Endothelial cell of umbilical vein (primary cell): ENCODE data around the gene TYK2. TPM values are rescaled to one million over a fixed set of nuclear protein-coding genes. Genes with fewer than 3 reads are reported as not detected.

Experiments
- BruUV-seq: library from RNA; stranded (reverse); fragments of 400-500 nt; replicated peaks from 2 replicates; lab custom pipeline; 2021; lab: Mats Ljungman, UMichigan
- CTCF ChIA-PET: fragments of 300-600, 350-600 bp; sonication (Branson Sonifier 250); formaldehyde crosslinking; loops from one replicate; lab custom pipeline; 2021; ENCODE audit warnings: antibody characterized with exemption, inconsistent platforms; lab: Charles Lee
- POLR2A ChIA-PET: fragments of 300-600, 350-600 bp; sonication (Branson Sonifier 250); formaldehyde crosslinking; loops from one replicate; lab custom pipeline; 2021; ENCODE audit warnings: antibody characterized with exemption, inconsistent platforms; lab: Charles Lee
- DNase-seq: peaks from one replicate; pipeline ENCODE4 v3.0.0-alpha.2; 2011; ENCODE audit warnings: low read depth, low spot score
- FAIRE-seq: peaks from 2 replicates; lab custom pipeline; 2011; peaks lifted over from hg19 to GRCh38; lab: Jason Lieb, UNC
- H2AFZ ChIP-seq: 2 replicates; pipeline ENCODE4 v1.6.0; 2012; ENCODE audit warnings: low read depth, low read length, control low read depth, inconsistent platforms
- H3K27ac ChIP-seq: 2 replicates; pipeline ENCODE4 v1.5.1; 2011; ENCODE audit warnings: low read depth, mild to moderate bottlenecking, control low read depth, low read length, moderate library complexity; ENCODE audit not compliant: insufficient read depth
- H3K27me3 ChIP-seq, 2 experiments: 2 replicates each; pipeline versions ENCODE4 v1.6.0 to v1.6.1; 2011; ENCODE audit warnings: low read length in 2 of 2, mixed read lengths in 1 of 2; ENCODE audit not compliant: control insufficient read depth in 2 of 2, insufficient read depth in 2 of 2
- H3K36me3 ChIP-seq, 2 experiments: 2 replicates in 1 of 2; 3 replicates in 1 of 2; pipeline ENCODE4 v1.5.1; 2011; ENCODE audit warnings: low read length in 2 of 2, mild to moderate bottlenecking in 1 of 2, moderate library complexity in 1 of 2; ENCODE audit not compliant: control insufficient read depth in 2 of 2, insufficient read depth in 2 of 2; ENCODE audit errors: extremely low read depth in 1 of 2
- H3K4me1 ChIP-seq: 3 replicates; pipeline ENCODE4 v1.5.1; 2011; ENCODE audit warnings: mild to moderate bottlenecking, low read length; ENCODE audit not compliant: control insufficient read depth, insufficient read depth; ENCODE audit errors: extremely low read depth
- H3K4me2 ChIP-seq: 2 replicates; pipeline ENCODE4 v1.6.1; 2011; ENCODE audit warnings: low read length, control low read depth, mixed read lengths; ENCODE audit not compliant: insufficient read depth
- H3K4me3 ChIP-seq, 3 experiments: fragments of 200-600 bp in 1 of 3; sonication (generic), shearing (Covaris generic) in 1 of 3; replicated peaks in 1 of 3; 2 replicates each; pipeline ENCODE4 v1.5.1; 2011 to 2016; ENCODE audit warnings: control low read depth in 3 of 3, low read length in 3 of 3, mild to moderate bottlenecking in 2 of 3, inconsistent platforms in 1 of 3, low read depth in 1 of 3, moderate library complexity in 1 of 3; ENCODE audit not compliant: insufficient read depth in 1 of 3
- H3K79me2 ChIP-seq: 2 replicates; pipeline ENCODE4 v1.6.0; 2012; ENCODE audit warnings: low read length, inconsistent platforms; ENCODE audit not compliant: control insufficient read depth, insufficient read depth
- H3K9ac ChIP-seq: replicated peaks from 2 replicates; pipeline ENCODE3; 2011; ENCODE audit warnings: low read length, control low read depth; ENCODE audit not compliant: insufficient read depth; ENCODE audit errors: extremely low read depth
- H3K9me1 ChIP-seq: replicated peaks from 3 replicates; pipeline ENCODE4 v1.6.0; 2011; ENCODE audit warnings: mild to moderate bottlenecking, low read length; ENCODE audit not compliant: control insufficient read depth, insufficient read depth; ENCODE audit errors: extremely low read depth
- H3K9me3 ChIP-seq: replicated peaks from 2 replicates; pipeline ENCODE4 v1.5.1; 2012; ENCODE audit warnings: low read length, inconsistent platforms; ENCODE audit not compliant: control insufficient read depth, insufficient read depth
- H4K20me1 ChIP-seq: replicated peaks from 2 replicates; pipeline ENCODE3; 2011; ENCODE audit warnings: mild to moderate bottlenecking, low read length; ENCODE audit not compliant: control insufficient read depth, insufficient read depth; ENCODE audit errors: extremely low read depth
- EZH2 ChIP-seq: IDR thresholded peaks from 2 replicates; pipeline ENCODE4 v1.6.1; 2012; ENCODE audit warnings: borderline replicate concordance, low read depth, mild to moderate bottlenecking, moderate library complexity, low read length, inconsistent platforms; ENCODE audit not compliant: severe bottlenecking
- FOS ChIP-seq: IDR thresholded peaks from 2 replicates; pipeline ENCODE4 v1.6.1; 2011; ENCODE audit warnings: mild to moderate bottlenecking, low read length, moderate library complexity, borderline replicate concordance; ENCODE audit not compliant: insufficient read depth
- GATA2 ChIP-seq: IDR thresholded peaks from 2 replicates; pipeline ENCODE4 v1.7.0; 2011; ENCODE audit warnings: low read depth, mild to moderate bottlenecking, moderate library complexity, mixed read lengths, low read length; ENCODE audit not compliant: insufficient read length, insufficient read depth
- JUN ChIP-seq: IDR thresholded peaks from 2 replicates; pipeline ENCODE4 v1.6.1; 2011; ENCODE audit warnings: borderline replicate concordance, low read depth; ENCODE audit not compliant: insufficient read length, insufficient read depth
- MYC ChIP-seq: IDR thresholded peaks from one replicate; pipeline ENCODE4 v1.6.1; 2011; ENCODE audit warnings: mild to moderate bottlenecking, low read depth, low read length
- POLR2A ChIP-seq: IDR thresholded peaks from 2 replicates; pipeline ENCODE4 v1.6.1; 2012; ENCODE audit warnings: low read depth, mild to moderate bottlenecking, control low read depth, low read length
- POLR2AphosphoS5 ChIP-seq: IDR thresholded peaks from 2 replicates; pipeline ENCODE4 v1.6.1; 2012; ENCODE audit warnings: low read depth, mild to moderate bottlenecking, control low read depth, low read length, moderate library complexity; ENCODE audit not compliant: insufficient read depth
- dilution Hi-C: fragments of 300-500 bp; cut with MboI; formaldehyde crosslinking; loops from one replicate; pipeline ENCODE4 v1.15.0; 2019; ENCODE audit warnings: low sequenced_read_pairs; ENCODE audit not compliant: extremely low pct_ligation_motif_present
- intact Hi-C: fragments of 100-400 bp; cut with micrococcal nuclease; formaldehyde crosslinking; loops from one replicate; pipeline ENCODE4 v1.10.0; 2022
- polyA plus RNA-seq, 4 experiments: library from polyadenylated mRNA; depleted of rRNA in 3 of 4; stranded (reverse) in 3 of 4; unstranded in 1 of 4; fragments of >200 nt; gene quantifications; 2 replicates each; pipeline versions ENCODE4 v1.2.1 to v1.2.3, GENCODE V29; 2011 to 2012; ENCODE audit warnings: missing spikeins in 1 of 4
- total RNA-seq: library from RNA; stranded (reverse); gene quantifications from 2 replicates; pipeline ENCODE4 v1.2.3, GENCODE V29; 2021
- TF ChIP-seq, protein P1 (sequence below), 2 donors: IDR thresholded peaks; 1 replicate in 1 of 2; 2 replicates in 1 of 2; pipeline ENCODE4 v1.5.1; 2011; ENCODE audit warnings: low read length in 2 of 2, mild to moderate bottlenecking in 2 of 2, moderate library complexity in 2 of 2, control low read depth in 1 of 2, inconsistent platforms in 1 of 2, low read depth in 1 of 2; ENCODE audit not compliant: insufficient read depth in 1 of 2; ENCODE audit errors: extremely low read depth in 1 of 2
- TF ChIP-seq, protein P2 (sequence below): IDR thresholded peaks from 2 replicates; pipeline ENCODE4 v1.6.1; 2011; ENCODE audit not compliant: insufficient read depth, insufficient read length

Gene TYK2
- total and polyA plus RNA-seq, 2 donors (not counting 3 experiments of a cell fraction or from before 2014, with no cell fraction given), result 92.9 to 138 TPM

DNA sequence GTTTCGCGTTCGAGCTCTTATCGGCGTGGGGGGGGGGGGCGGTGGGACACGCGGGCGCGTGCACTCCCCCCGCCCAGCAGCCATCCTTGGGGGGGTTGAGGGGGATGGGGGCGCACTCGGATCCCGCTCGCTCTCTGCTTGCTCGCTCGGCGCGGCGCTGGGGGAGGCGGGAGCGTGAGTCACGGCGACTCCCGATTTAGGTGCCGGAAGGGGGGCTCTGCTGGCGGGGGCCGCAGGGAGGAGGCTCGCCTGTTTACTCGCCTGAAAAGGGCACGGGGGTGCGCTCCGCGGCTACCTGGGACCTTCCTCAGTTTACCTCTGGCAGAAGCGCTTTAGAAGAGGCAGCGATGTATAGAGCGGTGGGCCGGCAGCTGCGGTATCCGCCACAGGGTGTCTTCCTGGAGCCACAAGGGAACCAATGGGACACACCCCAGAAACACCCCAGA, 38.9 kb upstream of the TYK2 start:
- DNase-seq (no peak), FAIRE-seq (no peak)
- CTCF ChIA-PET, result interaction anchor here (1.1 kb wide), 1 partner anchor 13 kb away, joined by 4 read pairs; no protein-coding TSS in a partner anchor
- H3K27me3 ChIP-seq, result peaks cover 46 to 51% of the 10 kb centered on the region in 2 experiments
- H3K79me2 ChIP-seq, result no peaks in the 10 kb centered on the region
- H3K9me3 ChIP-seq, result no peaks in the 10 kb centered on the region
- no peak overlapping the region for H3K9ac ChIP-seq
- intact Hi-C loops, result loop anchor here (5.0 kb wide), 1 partner anchor 148 kb away; the partner anchor contains the start of genes CDKN2D and KRI1
- BruUV-seq, result no TSS peak
- POLR2A ChIA-PET, result no interaction called here
- H2AFZ ChIP-seq, result peak overlapping the region; percentile 8
- dilution Hi-C loops, result no loop called here
- H3K27ac ChIP-seq, result no peak overlapping the region
- H3K9me1 ChIP-seq, result no peaks in the 10 kb centered on the region
- H3K4me2 ChIP-seq, result no peak overlapping the region
- TF ChIP-seq EZH2 (no peak), POLR2AphosphoS5 (no peak), GATA2 (no peak), JUN (no peak), FOS (no peak), POLR2A (no peak), MYC (no peak)
- TF ChIP-seq, protein P1, sequence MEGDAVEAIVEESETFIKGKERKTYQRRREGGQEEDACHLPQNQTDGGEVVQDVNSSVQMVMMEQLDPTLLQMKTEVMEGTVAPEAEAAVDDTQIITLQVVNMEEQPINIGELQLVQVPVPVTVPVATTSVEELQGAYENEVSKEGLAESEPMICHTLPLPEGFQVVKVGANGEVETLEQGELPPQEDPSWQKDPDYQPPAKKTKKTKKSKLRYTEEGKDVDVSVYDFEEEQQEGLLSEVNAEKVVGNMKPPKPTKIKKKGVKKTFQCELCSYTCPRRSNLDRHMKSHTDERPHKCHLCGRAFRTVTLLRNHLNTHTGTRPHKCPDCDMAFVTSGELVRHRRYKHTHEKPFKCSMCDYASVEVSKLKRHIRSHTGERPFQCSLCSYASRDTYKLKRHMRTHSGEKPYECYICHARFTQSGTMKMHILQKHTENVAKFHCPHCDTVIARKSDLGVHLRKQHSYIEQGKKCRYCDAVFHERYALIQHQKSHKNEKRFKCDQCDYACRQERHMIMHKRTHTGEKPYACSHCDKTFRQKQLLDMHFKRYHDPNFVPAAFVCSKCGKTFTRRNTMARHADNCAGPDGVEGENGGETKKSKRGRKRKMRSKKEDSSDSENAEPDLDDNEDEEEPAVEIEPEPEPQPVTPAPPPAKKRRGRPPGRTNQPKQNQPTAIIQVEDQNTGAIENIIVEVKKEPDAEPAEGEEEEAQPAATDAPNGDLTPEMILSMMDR (IDR thresholded peaks at IDR 0.05; ENCODE audit: extremely low read depth in 1 of 2, insufficient read depth in 1 of 2, low read depth in 1 of 2, low read length in 2 of 2), result no peak
- TF ChIP-seq, protein P2, sequence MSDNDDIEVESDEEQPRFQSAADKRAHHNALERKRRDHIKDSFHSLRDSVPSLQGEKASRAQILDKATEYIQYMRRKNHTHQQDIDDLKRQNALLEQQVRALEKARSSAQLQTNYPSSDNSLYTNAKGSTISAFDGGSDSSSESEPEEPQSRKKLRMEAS, result no peak
- H3K36me3 ChIP-seq, result no peaks in the 10 kb centered on the region
- H3K4me1 ChIP-seq, result peaks cover 14% of the 10 kb centered on the region
- H4K20me1 ChIP-seq, result no peaks in the 10 kb centered on the region
- no peak overlapping the region for H3K4me3 ChIP-seq
